PC-3 (cell line): ENCODE measurements around the gene SELENOM. TPM values are rescaled to one million over a fixed set of nuclear protein-coding genes. Genes with fewer than 3 reads are reported as not detected.

Experiments used
- ATAC-seq: fragments of 200-7000 bp; cut with Tn5 transposase; 2 replicates; pipeline ENCODE4 v1.9.1; 2020; ENCODE audit warnings: mild to moderate bottlenecking, moderate library complexity
- BruUV-seq: library from RNA; stranded (reverse); fragments of 400-500 nt; replicated peaks from 2 replicates; lab custom pipeline; 2021; lab: Mats Ljungman, UMichigan
- CTCF ChIA-PET: fragments of 300-600 bp; sonication (Branson Sonifier 250); formaldehyde crosslinking; loops from one replicate; lab custom pipeline; 2022; ENCODE audit warnings: antibody characterized with exemption; lab: Charles Lee
- POLR2A ChIA-PET: fragments of 300-600 bp; sonication (Branson Sonifier 250); formaldehyde crosslinking; loops from one replicate; lab custom pipeline; 2022; ENCODE audit warnings: antibody characterized with exemption; ENCODE audit not compliant: unreplicated experiment; lab: Charles Lee
- DNase-seq: peaks from one replicate; pipeline ENCODE4 v3.0.0-alpha.2; 2015
- H2AFZ ChIP-seq: fragments of 300-600 bp; sonication (generic); 2 replicates; pipeline ENCODE4 v1.6.0; 2016; ENCODE audit warnings: antibody characterized with exemption, low read length
- H3F3A ChIP-seq: fragments of 300-600 bp; sonication (generic); one replicate; pipeline ENCODE4 v1.6.0; 2017; ENCODE audit warnings: antibody characterized with exemption, low read length, control low read depth, mild to moderate bottlenecking; ENCODE audit not compliant: unreplicated experiment
- H3K27ac ChIP-seq: fragments of 300-600 bp; sonication (generic); 2 replicates; pipeline ENCODE4 v1.5.1; 2016; ENCODE audit warnings: mild to moderate bottlenecking, low read length
- H3K27me3 ChIP-seq: fragments of 300-600 bp; sonication (generic); 2 replicates; pipeline ENCODE4 v1.6.1; 2016; ENCODE audit warnings: low read length, mixed read lengths
- H3K36me3 ChIP-seq: fragments of 300-600 bp; sonication (generic); 2 replicates; pipeline ENCODE4 v1.6.1; 2016; ENCODE audit warnings: low read depth, mixed run types, low read length, mixed read lengths
- H3K4me1 ChIP-seq: fragments of 300-600 bp; sonication (generic); 2 replicates; pipeline ENCODE4 v1.5.1; 2016; ENCODE audit warnings: low read length; ENCODE audit not compliant: insufficient read depth
- H3K4me2 ChIP-seq: fragments of 300-600 bp; sonication (generic); 2 replicates; pipeline ENCODE4 v1.6.0; 2016; ENCODE audit warnings: low read length
- H3K4me3 ChIP-seq: fragments of 300-600 bp; sonication (generic); 2 replicates; pipeline ENCODE4 v1.5.1; 2016; ENCODE audit warnings: mild to moderate bottlenecking, low read length, mixed read lengths
- H3K79me2 ChIP-seq: fragments of 300-600 bp; sonication (generic); 2 replicates; pipeline ENCODE4 v1.6.1; 2017; ENCODE audit warnings: low read length, mixed read lengths
- H3K9ac ChIP-seq: fragments of 300-600 bp; sonication (generic); 2 replicates; pipeline ENCODE4 v1.6.0; 2016; ENCODE audit warnings: mild to moderate bottlenecking, low read length
- H3K9me2 ChIP-seq: fragments of 300-600 bp; sonication (generic); replicated peaks from 2 replicates; pipeline ENCODE4 v1.6.1; 2016; ENCODE audit warnings: mixed run types, low read length, mixed read lengths
- H3K9me3 ChIP-seq: fragments of 300-600 bp; sonication (generic); 2 replicates; pipeline ENCODE4 v1.6.1; 2016; ENCODE audit warnings: low read length, mixed read lengths
- H4K20me1 ChIP-seq: fragments of 300-600 bp; sonication (generic); 2 replicates; pipeline ENCODE4 v1.6.1; 2016; ENCODE audit warnings: low read length, mixed read lengths
- CTCF ChIP-seq: fragments of 300-600 bp; sonication (generic); conservative IDR thresholded peaks from 2 replicates; pipeline ENCODE4 v1.5.1; 2017; ENCODE audit warnings: antibody characterized with exemption, low read depth, mild to moderate bottlenecking, low read length
- EZH2 ChIP-seq: fragments of 300-600 bp; sonication (generic); IDR thresholded peaks from one replicate; pipeline ENCODE4 v1.6.1; 2017; ENCODE audit warnings: antibody characterized with exemption, mild to moderate bottlenecking, low read length; ENCODE audit not compliant: unreplicated experiment
- EZH2phosphoT487 ChIP-seq: fragments of 300-600 bp; sonication (generic); IDR thresholded peaks from 2 replicates; pipeline ENCODE4 v1.6.1; 2018; ENCODE audit warnings: mild to moderate bottlenecking, antibody characterized with exemption, low read length, borderline replicate concordance
- intact Hi-C: fragments of 100-400 bp; cut with micrococcal nuclease; formaldehyde crosslinking; loops from 2 replicates; pipeline ENCODE4 v1.9.0; 2023
- total RNA-seq: library from RNA; depleted of rRNA; stranded (reverse); fragments of >200 nt; gene quantifications from 2 replicates; pipeline ENCODE4 v1.2.3, GENCODE V29; 2014

Gene SELENOM
- total RNA-seq, 1 experiment from 2014 or later: 36.8 TPM

- Histone ChIP-seq H4K20me1 (no peaks in the 10 kb centered on the region), H3K4me1 (peaks cover 12% of the 10 kb centered on the region; the same call in 1 of the 2 replicates), H3K79me2 (no peaks in the 10 kb centered on the region), H3K36me3 (no peaks in the 10 kb centered on the region), H3K27ac (no peak overlapping the region), H3K9ac (no peak overlapping the region), H3K27me3 (no peaks in the 10 kb centered on the region), H3K9me2 (no peaks in the 10 kb centered on the region), H3K4me2 (no peak overlapping the region), H3K4me3 (no peak overlapping the region), H3F3A (no peaks in the 10 kb centered on the region), H3K9me3 (no peaks in the 10 kb centered on the region), H2AFZ (no peak overlapping the region)
- intact Hi-C loops: no loop called here
- ChIA-PET CTCF (no interaction called here), POLR2A (no interaction called here)
- ATAC-seq (no peak), DNase-seq (no peak)
- TF ChIP-seq EZH2phosphoT487: no peak
- TF ChIP-seq EZH2: no peak
- no peak for TF ChIP-seq CTCF
- no TSS peak for BruUV-seq
These were observed 19.9 kb upstream of the SELENOM start for GRCh38 chr22:31127181-31127772.

- CTCF ChIA-PET: no interaction called here
These were observed 19.5 kb upstream of the SELENOM start for GRCh38 chr22:31126869-31127175.

More at GRCh38 chr22:31126869-31127175, 19.5 kb upstream of the SELENOM start:
- Histone ChIP-seq H3K9me2 (no peaks in the 10 kb centered on the region), H3K27ac (no peak overlapping the region), H3K4me3 (no peak overlapping the region), H3K79me2 (no peaks in the 10 kb centered on the region), H3K9me3 (no peaks in the 10 kb centered on the region), H3K36me3 (no peaks in the 10 kb centered on the region), H3K4me2 (no peak overlapping the region), H3K4me1 (peaks cover 9% of the 10 kb centered on the region; the same call in 1 of the 2 replicates), H3K9ac (no peak overlapping the region), H2AFZ (no peak overlapping the region), H3F3A (no peaks in the 10 kb centered on the region), H4K20me1 (no peaks in the 10 kb centered on the region), H3K27me3 (no peaks in the 10 kb centered on the region)
- no peak for TF ChIP-seq CTCF
- no peak for TF ChIP-seq EZH2
- no peak for TF ChIP-seq EZH2phosphoT487
- DNase-seq (no peak), ATAC-seq (no peak)
- intact Hi-C loops: no loop called here
- POLR2A ChIA-PET: no interaction called here
- no TSS peak for BruUV-seq
